Neural cell (in vitro differentiated cells): ENCODE results near the gene F2.

Experiments used
- CTCF ChIP-seq: fragments of 450-650 bp; IDR thresholded peaks from 2 replicates; pipeline ENCODE4 v1.5.1; 2014; ENCODE audit warnings: antibody characterized with exemption, mild to moderate bottlenecking, moderate library complexity; ENCODE audit not compliant: poor library complexity, severe bottlenecking
- POLR2AphosphoS5 ChIP-seq: IDR thresholded peaks from 2 replicates; pipeline ENCODE4 v1.6.1; 2012

- TF ChIP-seq CTCF (no peak), POLR2AphosphoS5 (no peak)
These were observed 38.2 kb upstream of the F2 start for GRCh38 chr11:46680815-46681214.
